LNCAP (cell line): ENCODE measurements around the gene FNIP1.

Experiments
- CTCF ChIP-seq: fragments of 450-650 bp; IDR thresholded peaks from 2 replicates; pipeline ENCODE4 v1.5.1; 2017; ENCODE audit warnings: mild to moderate bottlenecking

The FNIP1 gene

GRCh38 chr5:131783357-131783756 is 13.5 kb downstream of the FNIP1 start:
- no peak for TF ChIP-seq CTCF

GRCh38 chr5:131782717-131783116 is 14.1 kb downstream of the FNIP1 start:
- TF ChIP-seq CTCF = no peak

GRCh38 chr5:131776450-131776849 is 20.4 kb downstream of the FNIP1 start:
- no peak for TF ChIP-seq CTCF

- no peak for TF ChIP-seq CTCF
These were observed 22.0 kb downstream of the FNIP1 start for GRCh38 chr5:131774652-131775367.

- no peak for TF ChIP-seq CTCF
These were observed 23.0 kb downstream of the FNIP1 start for GRCh38 chr5:131773805-131774204.

GRCh38 chr5:131771692-131772091 is 25.1 kb downstream of the FNIP1 start:
- no peak for TF ChIP-seq CTCF

GRCh38 chr5:131769961-131770360 is 26.9 kb downstream of the FNIP1 start:
- TF ChIP-seq CTCF = no peak

- TF ChIP-seq CTCF = no peak
These were observed 27.5 kb downstream of the FNIP1 start for GRCh38 chr5:131769336-131769735.
